HepG2 (cell line): ENCODE data around the gene FER1L5. TPM values are rescaled to one million over a fixed set of nuclear protein-coding genes. Genes with fewer than 3 reads are reported as not detected.
A peak's percentile ranks its signal among the peaks of the same experiment; 100 is the strongest.

Source experiments
- ATAC-seq: fragments of 200-7000 bp; cut with Tn5 transposase; 3 replicates; pipeline ENCODE4 v1.9.1; 2020; ENCODE audit warnings: mild to moderate bottlenecking, moderate library complexity
- BruUV-seq: library from RNA; stranded (reverse); fragments of 400-500 nt; replicated peaks from 2 replicates; lab custom pipeline; 2021; lab: Mats Ljungman, UMichigan
- CTCF ChIA-PET: fragments of 300-600 bp; formaldehyde crosslinking; extraction: SDS; loops from one replicate; lab custom pipeline; 2021; ENCODE audit warnings: low total read pairs, inconsistent platforms, low intra/inter-chr PET ratio; lab: Yijun Ruan, JAX
- POLR2A ChIA-PET: fragments of 350-600 bp; sonication (Branson Sonifier 250); formaldehyde crosslinking; loops from one replicate; lab custom pipeline; 2020; ENCODE audit warnings: antibody characterized with exemption, inconsistent platforms; lab: Yijun Ruan, JAX
- DNase-seq: peaks from one replicate; pipeline ENCODE4 v3.0.0-alpha.2; 2015; ENCODE audit warnings: low spot score
- FAIRE-seq: peaks from 3 replicates; lab custom pipeline; 2011; peaks lifted over from hg19 to GRCh38; lab: Jason Lieb, UNC
- H2AFZ ChIP-seq: one replicate; pipeline ENCODE4 v1.6.1; 2011; ENCODE audit warnings: low read length, inconsistent platforms
- H3K27ac ChIP-seq: fragments of 300-600 bp; 3 replicates; pipeline ENCODE4 v1.8.0; 2011; ENCODE audit warnings: mixed run types, mild to moderate bottlenecking, mixed read lengths, low read length, inconsistent platforms; ENCODE audit not compliant: insufficient read depth; ENCODE audit errors: extremely low read length
- H3K27me3 ChIP-seq, 2 experiments: fragments of 200-600 bp in 1 of 2; 2 replicates in 1 of 2; 3 replicates in 1 of 2; pipeline versions ENCODE4 v1.6.0 to v1.8.0; 2011; ENCODE audit warnings: low read length in 2 of 2, mild to moderate bottlenecking in 2 of 2, moderate library complexity in 2 of 2, inconsistent platforms in 1 of 2; ENCODE audit not compliant: insufficient read depth in 2 of 2, control insufficient read depth in 1 of 2
- H3K36me3 ChIP-seq, 2 experiments: fragments of 200-600 bp in 1 of 2; replicated peaks in 1 of 2; 2 replicates in 1 of 2; 3 replicates in 1 of 2; pipeline versions ENCODE4 v1.5.1 to v1.8.0; 2011; ENCODE audit warnings: low read length in 2 of 2, inconsistent platforms in 1 of 2; ENCODE audit not compliant: insufficient read depth in 2 of 2, control insufficient read depth in 1 of 2
- H3K4me1 ChIP-seq: 2 replicates; pipeline ENCODE4 v1.5.1; 2012; ENCODE audit warnings: low read length, inconsistent platforms; ENCODE audit not compliant: insufficient read depth
- H3K4me2 ChIP-seq: 2 replicates; pipeline ENCODE4 v1.6.0; 2011; ENCODE audit warnings: low read depth, low read length, inconsistent platforms
- H3K4me3 ChIP-seq, 3 experiments: fragments of 200-600 bp in 1 of 3; sonication (generic), shearing (Covaris generic) in 1 of 3; replicated peaks in 1 of 3; 2 replicates each; pipeline ENCODE4 v1.5.1; 2011 to 2016; ENCODE audit warnings: low read length in 3 of 3, inconsistent platforms in 2 of 3, low read depth in 2 of 3, mild to moderate bottlenecking in 2 of 3, control low read depth in 1 of 3, mixed read lengths in 1 of 3; ENCODE audit not compliant: insufficient read depth in 1 of 3
- H3K79me2 ChIP-seq: one replicate; pipeline ENCODE4 v1.6.1; 2011; ENCODE audit warnings: low read length, inconsistent platforms; ENCODE audit not compliant: insufficient read depth
- H3K9ac ChIP-seq: 2 replicates; pipeline ENCODE4 v1.6.0; 2011; ENCODE audit warnings: mild to moderate bottlenecking, low read depth, low read length, inconsistent platforms; ENCODE audit not compliant: insufficient read depth
- H3K9me3 ChIP-seq: 2 replicates; pipeline ENCODE4 v1.5.1; 2012; ENCODE audit warnings: mild to moderate bottlenecking, low read length
- H4K20me1 ChIP-seq: 2 replicates; pipeline ENCODE4 v1.6.0; 2011; ENCODE audit warnings: inconsistent platforms, mild to moderate bottlenecking, low read length, moderate library complexity; ENCODE audit not compliant: insufficient read depth
- EED ChIP-seq: sonication (generic); formaldehyde crosslinking; IDR thresholded peaks from 2 replicates; pipeline ENCODE4 v1.5.0; 2020; ENCODE audit warnings: mild to moderate bottlenecking, missing genetic modification reagents
- HDAC6 ChIP-seq: fragments of 200-600 bp; sonication (generic); IDR thresholded peaks from 2 replicates; pipeline ENCODE4 v1.7.0; 2017; ENCODE audit warnings: mild to moderate bottlenecking, antibody characterized with exemption, low read length, low read depth
- HMG20A ChIP-seq: IDR thresholded peaks from 2 replicates; pipeline ENCODE4 v1.6.1; 2016; ENCODE audit warnings: borderline replicate concordance
- MZF1 ChIP-seq: sonication (generic); formaldehyde crosslinking; IDR thresholded peaks from 2 replicates; pipeline ENCODE4 v1.8.1; 2023; ENCODE audit warnings: mild to moderate bottlenecking, missing genetic modification reagents, borderline replicate concordance
- RELA ChIP-seq: sonication (generic); formaldehyde crosslinking; IDR thresholded peaks from 2 replicates; pipeline ENCODE4 v1.4.0; 2020; ENCODE audit warnings: missing genetic modification reagents
- REXO4 ChIP-seq: sonication (generic); formaldehyde crosslinking; IDR thresholded peaks from 2 replicates; pipeline ENCODE4 v1.8.0; 2022; ENCODE audit warnings: missing genetic modification reagents, mild to moderate bottlenecking, borderline replicate concordance
- ZC3H13 ChIP-seq: sonication (generic); formaldehyde crosslinking; IDR thresholded peaks from 2 replicates; pipeline ENCODE4 v1.8.1; 2023; ENCODE audit warnings: mild to moderate bottlenecking, missing genetic modification reagents, moderate library complexity
- ZNF180 ChIP-seq: sonication (generic); formaldehyde crosslinking; IDR thresholded peaks from 2 replicates; pipeline ENCODE4 v1.4.0; 2020; ENCODE audit warnings: low read depth, missing genetic modification reagents, borderline replicate concordance
- ZNF546 ChIP-seq: sonication (generic); formaldehyde crosslinking; conservative IDR thresholded peaks from 2 replicates; pipeline ENCODE4 v1.8.1; 2023; ENCODE audit warnings: mild to moderate bottlenecking, missing genetic modification reagents
- ZNF737 ChIP-seq: sonication (generic); formaldehyde crosslinking; IDR thresholded peaks from 2 replicates; pipeline ENCODE4 v1.5.0; 2020; ENCODE audit warnings: missing genetic modification reagents, mild to moderate bottlenecking, borderline replicate concordance
- WGBS: methylation state at CpG from one replicate; pipeline ENCODE4 v1.1.6; 2017; ENCODE audit warnings: low lambda C conversion rate; 5-methylcytosine and 5-hydroxymethylcytosine counted together
- in situ Hi-C: cut with HindIII; loops from 2 replicates; pipeline ENCODE4 v1.10.0; 2017; ENCODE audit warnings: low pct_unique_long_range_greater_than_20kb; ENCODE audit not compliant: extremely low pct_ligation_motif_present
- intact Hi-C: fragments of 100-400 bp; cut with micrococcal nuclease; formaldehyde crosslinking; loops from one replicate; pipeline ENCODE4 v1.10.0; 2022; ENCODE audit not compliant: unreplicated experiment
- polyA plus RNA-seq, 8 experiments: library from polyadenylated mRNA; depleted of rRNA in 3 of 8; stranded (reverse) in 7 of 8; unstranded in 1 of 8; fragments of >200 nt; fragmentation: Illumina TruSeq in 4 of 8; extraction: Trizol in 4 of 8; gene quantifications; 2 replicates each; pipeline versions ENCODE4 v1.2.1 to v1.2.3, GENCODE V29; 2011 to 2016; ENCODE audit warnings: low read depth in 4 of 8, missing spikeins in 1 of 8, mixed read lengths in 1 of 8; ENCODE audit not compliant: insufficient read depth in 1 of 8
- total RNA-seq, 5 experiments: library from RNA; depleted of rRNA; stranded (reverse); fragments of >200 nt; fragmentation: Illumina TruSeq; extraction: Trizol; gene quantifications; 2 replicates each; pipeline ENCODE4 v1.2.3, GENCODE V29; 2016; ENCODE audit warnings: low read depth in 1 of 5
- TF ChIP-seq, protein P1 (sequence below): sonication (generic); formaldehyde crosslinking; IDR thresholded peaks from 2 replicates; pipeline ENCODE4 v1.8.0; 2022; ENCODE audit warnings: mild to moderate bottlenecking, missing genetic modification reagents; ENCODE audit not compliant: insufficient replicate concordance
- TF ChIP-seq, protein P2 (sequence below): sonication (generic); formaldehyde crosslinking; IDR thresholded peaks from 2 replicates; pipeline ENCODE4; 2020; ENCODE audit warnings: missing genetic modification reagents, mild to moderate bottlenecking, borderline replicate concordance
- TF ChIP-seq, protein P3 (sequence below): sonication (generic); formaldehyde crosslinking; IDR thresholded peaks from 2 replicates; pipeline ENCODE4 v1.5.1; 2020; ENCODE audit warnings: mild to moderate bottlenecking, moderate library complexity, missing genetic modification reagents

Gene FER1L5
- total and polyA plus RNA-seq, 2 of the 13 experiments (the other 11 are each of a cell fraction or from before 2014, with no cell fraction given): 0.02 to 0.08 TPM

DNA sequence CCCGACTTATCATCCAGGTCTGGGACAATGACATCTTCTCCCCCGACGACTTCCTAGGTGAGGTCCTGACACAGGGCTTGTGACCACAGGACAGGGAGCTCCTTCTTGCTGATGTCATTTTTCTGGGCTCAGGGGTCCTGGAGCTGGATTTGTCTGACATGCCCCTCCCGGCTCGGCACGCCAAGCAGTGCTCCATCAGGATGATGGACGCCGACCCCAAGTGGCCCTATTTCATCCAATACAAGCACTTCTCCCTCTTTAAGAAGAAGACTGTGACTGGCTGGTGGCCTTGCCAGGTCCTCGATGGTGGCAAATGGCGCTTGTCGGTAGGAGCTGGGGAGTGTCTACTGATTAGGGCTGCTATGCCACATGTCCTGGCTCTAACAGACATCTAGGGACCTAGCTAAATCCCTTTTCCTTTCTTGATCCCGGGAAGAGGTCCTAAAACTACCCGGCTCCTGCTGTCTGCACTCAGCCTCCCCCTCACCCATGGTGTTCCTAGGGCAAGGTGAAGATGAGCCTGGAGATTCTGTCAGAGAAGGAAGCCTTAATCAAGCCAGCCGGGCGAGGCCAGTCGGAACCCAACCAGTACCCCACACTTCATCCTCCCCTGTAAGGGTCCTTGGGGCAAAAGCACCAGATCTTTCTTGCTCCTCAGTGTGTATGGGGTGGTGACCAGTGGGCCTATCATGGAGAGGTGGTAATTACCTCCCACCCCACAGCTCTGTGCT is 60.6 kb downstream of the FER1L5 start:
- WGBS: 95% methylated on average over 16 of the region's 16 CpGs
- ChIA-PET CTCF (no interaction called here), POLR2A (no interaction called here)
- intact Hi-C loops: no loop called here
- Histone ChIP-seq H2AFZ (no peak overlapping the region), H3K27ac (no peak overlapping the region), H3K4me1 (no peaks in the 10 kb centered on the region), H3K36me3 (peaks cover 19 to 40% of the 10 kb centered on the region in 2 experiments), H3K4me2 (no peak overlapping the region), H3K79me2 (no peaks in the 10 kb centered on the region), H3K27me3 (no peaks in the 10 kb centered on the region), H3K9me3 (no peaks in the 10 kb centered on the region), H4K20me1 (no peaks in the 10 kb centered on the region; the same call in 1 of the 2 replicates), H3K9ac (no peak overlapping the region), H3K4me3 (no peak overlapping the region)
- ATAC-seq (no peak), FAIRE-seq (no peak), DNase-seq (no peak)
- no TSS peak for BruUV-seq
- in situ Hi-C loops: no loop called here
- TF ChIP-seq ZNF180 (CRISPR knock-in tag) (no peak), EED (no peak), MZF1 (no peak), REXO4 (CRISPR knock-in tag) (no peak), ZNF737 (CRISPR knock-in tag) (0 out of 2 replicates have a peak, but pooled peaks have one; percentile 25), HMG20A (no peak), RELA (CRISPR knock-in tag) (no peak), ZC3H13 (CRISPR knock-in tag) (no peak), ZNF546 (CRISPR knock-in tag) (no peak), HDAC6 (no peak)
- TF ChIP-seq, protein P1, sequence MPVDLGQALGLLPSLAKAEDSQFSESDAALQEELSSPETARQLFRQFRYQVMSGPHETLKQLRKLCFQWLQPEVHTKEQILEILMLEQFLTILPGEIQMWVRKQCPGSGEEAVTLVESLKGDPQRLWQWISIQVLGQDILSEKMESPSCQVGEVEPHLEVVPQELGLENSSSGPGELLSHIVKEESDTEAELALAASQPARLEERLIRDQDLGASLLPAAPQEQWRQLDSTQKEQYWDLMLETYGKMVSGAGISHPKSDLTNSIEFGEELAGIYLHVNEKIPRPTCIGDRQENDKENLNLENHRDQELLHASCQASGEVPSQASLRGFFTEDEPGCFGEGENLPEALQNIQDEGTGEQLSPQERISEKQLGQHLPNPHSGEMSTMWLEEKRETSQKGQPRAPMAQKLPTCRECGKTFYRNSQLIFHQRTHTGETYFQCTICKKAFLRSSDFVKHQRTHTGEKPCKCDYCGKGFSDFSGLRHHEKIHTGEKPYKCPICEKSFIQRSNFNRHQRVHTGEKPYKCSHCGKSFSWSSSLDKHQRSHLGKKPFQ: no peak
- TF ChIP-seq, protein P2, sequence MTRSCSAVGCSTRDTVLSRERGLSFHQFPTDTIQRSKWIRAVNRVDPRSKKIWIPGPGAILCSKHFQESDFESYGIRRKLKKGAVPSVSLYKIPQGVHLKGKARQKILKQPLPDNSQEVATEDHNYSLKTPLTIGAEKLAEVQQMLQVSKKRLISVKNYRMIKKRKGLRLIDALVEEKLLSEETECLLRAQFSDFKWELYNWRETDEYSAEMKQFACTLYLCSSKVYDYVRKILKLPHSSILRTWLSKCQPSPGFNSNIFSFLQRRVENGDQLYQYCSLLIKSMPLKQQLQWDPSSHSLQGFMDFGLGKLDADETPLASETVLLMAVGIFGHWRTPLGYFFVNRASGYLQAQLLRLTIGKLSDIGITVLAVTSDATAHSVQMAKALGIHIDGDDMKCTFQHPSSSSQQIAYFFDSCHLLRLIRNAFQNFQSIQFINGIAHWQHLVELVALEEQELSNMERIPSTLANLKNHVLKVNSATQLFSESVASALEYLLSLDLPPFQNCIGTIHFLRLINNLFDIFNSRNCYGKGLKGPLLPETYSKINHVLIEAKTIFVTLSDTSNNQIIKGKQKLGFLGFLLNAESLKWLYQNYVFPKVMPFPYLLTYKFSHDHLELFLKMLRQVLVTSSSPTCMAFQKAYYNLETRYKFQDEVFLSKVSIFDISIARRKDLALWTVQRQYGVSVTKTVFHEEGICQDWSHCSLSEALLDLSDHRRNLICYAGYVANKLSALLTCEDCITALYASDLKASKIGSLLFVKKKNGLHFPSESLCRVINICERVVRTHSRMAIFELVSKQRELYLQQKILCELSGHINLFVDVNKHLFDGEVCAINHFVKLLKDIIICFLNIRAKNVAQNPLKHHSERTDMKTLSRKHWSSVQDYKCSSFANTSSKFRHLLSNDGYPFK (CRISPR knock-in tag): 0 out of 2 replicates have a peak, but pooled peaks have one; percentile 18
- TF ChIP-seq, protein P3, sequence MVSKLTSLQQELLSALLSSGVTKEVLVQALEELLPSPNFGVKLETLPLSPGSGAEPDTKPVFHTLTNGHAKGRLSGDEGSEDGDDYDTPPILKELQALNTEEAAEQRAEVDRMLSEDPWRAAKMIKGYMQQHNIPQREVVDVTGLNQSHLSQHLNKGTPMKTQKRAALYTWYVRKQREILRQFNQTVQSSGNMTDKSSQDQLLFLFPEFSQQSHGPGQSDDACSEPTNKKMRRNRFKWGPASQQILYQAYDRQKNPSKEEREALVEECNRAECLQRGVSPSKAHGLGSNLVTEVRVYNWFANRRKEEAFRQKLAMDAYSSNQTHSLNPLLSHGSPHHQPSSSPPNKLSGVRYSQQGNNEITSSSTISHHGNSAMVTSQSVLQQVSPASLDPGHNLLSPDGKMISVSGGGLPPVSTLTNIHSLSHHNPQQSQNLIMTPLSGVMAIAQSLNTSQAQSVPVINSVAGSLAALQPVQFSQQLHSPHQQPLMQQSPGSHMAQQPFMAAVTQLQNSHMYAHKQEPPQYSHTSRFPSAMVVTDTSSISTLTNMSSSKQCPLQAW (CRISPR knock-in tag): no peak
